SK-N-SH (cell line): ENCODE data around the gene DFFB. TPM values are rescaled to one million over a fixed set of nuclear protein-coding genes. Genes with fewer than 3 reads are reported as not detected.

Experiments
- CTCF ChIA-PET: fragments of 300-600, 350-600 bp; formaldehyde crosslinking; extraction: SDS; loops from one replicate; lab custom pipeline; 2021; lab: Yijun Ruan, JAX
- POLR2A ChIA-PET: fragments of 350-600 bp; sonication (Branson Sonifier 250); formaldehyde crosslinking; extraction: SDS; loops from one replicate; lab custom pipeline; 2020; ENCODE audit warnings: antibody characterized with exemption, inconsistent platforms; lab: Yijun Ruan, JAX
- DNase-seq: peaks from one replicate; pipeline ENCODE4 v3.0.0; 2012
- H2AFZ ChIP-seq: fragments of 200-600 bp; sonication (generic); 2 replicates; pipeline ENCODE4 v1.8.1; 2016; ENCODE audit warnings: antibody characterized with exemption, mild to moderate bottlenecking, low read depth
- H3F3A ChIP-seq: fragments of 200-600 bp; sonication (generic); replicated peaks from 2 replicates; pipeline ENCODE3; 2016; ENCODE audit warnings: antibody characterized with exemption, mild to moderate bottlenecking; ENCODE audit not compliant: insufficient read depth
- H3K27ac ChIP-seq, 2 experiments: fragments of 200-500 bp in 1 of 2; fragments of 200-600 bp in 1 of 2; sonication (Bioruptor generic) in 1 of 2; sonication (generic), shearing (Covaris generic) in 1 of 2; 2 replicates each; pipeline versions ENCODE4 v1.5.1 to v1.6.1; 2014 to 2016; ENCODE audit warnings: low read depth in 2 of 2, inconsistent platforms in 1 of 2, low read length in 1 of 2, mild to moderate bottlenecking in 1 of 2, mixed read lengths in 1 of 2
- H3K27me3 ChIP-seq: fragments of 200-600 bp; sonication (generic), shearing (Covaris generic); 2 replicates; pipeline ENCODE4 v1.6.1; 2016; ENCODE audit warnings: mixed run types; ENCODE audit not compliant: insufficient read depth
- H3K36me3 ChIP-seq, 2 experiments: fragments of 200-500 bp in 1 of 2; fragments of 200-600 bp in 1 of 2; sonication (Bioruptor generic) in 1 of 2; sonication (generic) in 1 of 2; replicated peaks in 1 of 2; 2 replicates each; pipeline versions ENCODE3 to v1.5.1; 2014 to 2016; ENCODE audit warnings: low read length in 1 of 2, mild to moderate bottlenecking in 1 of 2; ENCODE audit not compliant: insufficient read depth in 2 of 2, control insufficient read depth in 1 of 2
- H3K4me1 ChIP-seq, 2 experiments: fragments of 200-500 bp in 1 of 2; fragments of 200-600 bp in 1 of 2; sonication (Bioruptor generic) in 1 of 2; sonication (generic), shearing (Covaris generic) in 1 of 2; 2 replicates each; pipeline versions ENCODE4 v1.5.1 to v1.6.1; 2014 to 2016; ENCODE audit warnings: low read depth in 1 of 2, low read length in 1 of 2, mixed run types in 1 of 2; ENCODE audit not compliant: insufficient read depth in 2 of 2, control insufficient read depth in 1 of 2
- H3K4me2 ChIP-seq: fragments of 200-600 bp; sonication (generic), shearing (Covaris generic); 2 replicates; pipeline ENCODE4 v1.6.1; 2017; ENCODE audit warnings: mixed run types
- H3K4me3 ChIP-seq, 2 experiments: fragments of 200-500 bp in 1 of 2; fragments of 200-600 bp in 1 of 2; sonication (Bioruptor generic) in 1 of 2; sonication (generic), shearing (Covaris generic) in 1 of 2; 2 replicates each; pipeline versions ENCODE4 v1.5.1 to v1.8.1; 2014 to 2016; ENCODE audit warnings: low read depth in 2 of 2, inconsistent platforms in 1 of 2, low read length in 1 of 2, mild to moderate bottlenecking in 1 of 2, mixed read lengths in 1 of 2, moderate library complexity in 1 of 2
- H3K79me2 ChIP-seq: fragments of 200-600 bp; sonication (generic); 2 replicates; pipeline ENCODE4 v1.8.1; 2017; ENCODE audit warnings: mild to moderate bottlenecking; ENCODE audit not compliant: insufficient read depth
- H3K9ac ChIP-seq: fragments of 200-600 bp; sonication (generic); 2 replicates; pipeline ENCODE4 v1.6.1; 2017; ENCODE audit warnings: mixed run types
- H3K9me2 ChIP-seq: fragments of 200-600 bp; sonication (generic); 2 replicates; pipeline ENCODE4 v1.6.1; 2017; ENCODE audit warnings: mixed run types
- H3K9me3 ChIP-seq: fragments of 200-600 bp; sonication (generic); 2 replicates; pipeline ENCODE4 v1.6.1; 2017; ENCODE audit warnings: mixed run types, mild to moderate bottlenecking, moderate library complexity
- H4K20me1 ChIP-seq: fragments of 200-600 bp; sonication (generic); 2 replicates; pipeline ENCODE4 v1.6.1; 2017; ENCODE audit warnings: mild to moderate bottlenecking, mixed run types; ENCODE audit not compliant: insufficient read depth
- CHD2 ChIP-seq: fragments of 150-350 bp; IDR thresholded peaks from 2 replicates; pipeline ENCODE4 v1.6.1; 2018; ENCODE audit warnings: low read length; ENCODE audit not compliant: partially characterized antibody
- ELF1 ChIP-seq: IDR thresholded peaks from 2 replicates; pipeline ENCODE4 v1.4.0; 2012
- FOXJ3 ChIP-seq: sonication (generic); formaldehyde crosslinking; IDR thresholded peaks from 2 replicates; pipeline ENCODE4 v1.5.1; 2020; ENCODE audit warnings: mild to moderate bottlenecking, missing genetic modification reagents
- GABPA ChIP-seq: IDR thresholded peaks from 2 replicates; pipeline ENCODE4 v1.4.0; 2012; ENCODE audit warnings: low read depth, mild to moderate bottlenecking
- JUND ChIP-seq: IDR thresholded peaks from 2 replicates; pipeline ENCODE4 v1.4.0; 2012
- MEF2A ChIP-seq: IDR thresholded peaks from 2 replicates; pipeline ENCODE4 v1.4.0; 2012; ENCODE audit warnings: low read depth, borderline replicate concordance
- MXI1 ChIP-seq: IDR thresholded peaks from 2 replicates; pipeline ENCODE4 v1.6.1; 2012; ENCODE audit warnings: mild to moderate bottlenecking, low read depth, low read length, improper control_type of control experiment
- NFIC ChIP-seq: IDR thresholded peaks from 2 replicates; pipeline ENCODE4 v1.4.0; 2012; ENCODE audit warnings: borderline replicate concordance
- RAD21 ChIP-seq: IDR thresholded peaks from 2 replicates; pipeline ENCODE4 v1.6.1; 2012; ENCODE audit warnings: mild to moderate bottlenecking, low read length
- RCOR1 ChIP-seq: fragments of 150-350 bp; IDR thresholded peaks from 2 replicates; pipeline ENCODE4 v1.6.1; 2017; ENCODE audit warnings: antibody characterized with exemption, low read length
- RFX5 ChIP-seq: IDR thresholded peaks from 2 replicates; pipeline ENCODE4 v1.6.1; 2012; ENCODE audit warnings: mild to moderate bottlenecking, improper control_type of control experiment, low read length
- RXRA ChIP-seq: IDR thresholded peaks from 2 replicates; pipeline ENCODE4 v1.4.0; 2012; ENCODE audit warnings: low read depth, mild to moderate bottlenecking, borderline replicate concordance
- SMC3 ChIP-seq: IDR thresholded peaks from 2 replicates; pipeline ENCODE4 v1.6.1; 2012; ENCODE audit warnings: low read depth, low read length, improper control_type of control experiment
- ZBTB33 ChIP-seq: IDR thresholded peaks from 2 replicates; pipeline ENCODE4 v1.4.0; 2012; ENCODE audit warnings: low read depth, borderline replicate concordance
- WGBS: methylation state at CpG from one replicate; pipeline ENCODE4 v1.1.6; 2017; ENCODE audit warnings: low lambda C conversion rate; 5-methylcytosine and 5-hydroxymethylcytosine counted together
- polyA plus RNA-seq, 3 experiments: library from polyadenylated mRNA; depleted of rRNA; stranded (reverse); fragments of >200 nt; gene quantifications; 2 replicates each; pipeline ENCODE4 v1.2.3, GENCODE V29; 2012

Gene DFFB
- polyA plus RNA-seq, 1 of the 3 experiments (the other 2 are of a cell fraction): 8.2 TPM

GRCh38 chr1:3825356-3825755 is 31.9 kb upstream of the DFFB start:
- Histone ChIP-seq H3K9me3 (no peaks in the 10 kb centered on the region), H3K27me3 (no peaks in the 10 kb centered on the region), H3K4me1 (peaks cover 0 to 21% of the 10 kb centered on the region in 2 experiments; a peak in 2 of 4 replicates), H2AFZ (no peak overlapping the region), H3K4me2 (no peak overlapping the region), H3K79me2 (no peaks in the 10 kb centered on the region), H3F3A (no peaks in the 10 kb centered on the region), H3K36me3 (peaks cover 11 to 55% of the 10 kb centered on the region in 2 experiments), H4K20me1 (no peaks in the 10 kb centered on the region), H3K4me3 (no peak overlapping the region), H3K9me2 (no peaks in the 10 kb centered on the region), H3K27ac (no peak overlapping the region), H3K9ac (no peak overlapping the region)
- 93% methylated on average over 12 of the region's 15 CpGs for WGBS
- no peak for DNase-seq
- TF ChIP-seq NFIC (no peak), RFX5 (no peak)
- CTCF ChIA-PET: no interaction called here
- POLR2A ChIA-PET: no interaction called here

GRCh38 chr1:3827813-3828307 is 29.4 kb upstream of the DFFB start:
- DNase-seq: peak; percentile 70
- peaks cover 8% of the 10 kb centered on the region for H3F3A ChIP-seq

GRCh38 chr1:3828391-3828790 is 28.9 kb upstream of the DFFB start:
- CTCF ChIA-PET: interaction anchor here (0.9 to 1.4 kb wide), 3 partner anchors 13 to 71 kb away, joined by 3 read pairs; partner anchors contain the start of gene C1orf174
- H3K9me3 ChIP-seq: no peaks in the 10 kb centered on the region
- no peak overlapping the region for H3K4me2 ChIP-seq
- TF ChIP-seq ELF1 (no peak), RXRA (no peak), CHD2 (no peak), RCOR1 (no peak), ZBTB33 (no peak), FOXJ3 (CRISPR knock-in tag) (no peak), RAD21 (no peak), JUND (no peak), MXI1 (no peak), MEF2A (no peak)
- H2AFZ ChIP-seq: no peak overlapping the region
- H3F3A ChIP-seq: peaks cover 8% of the 10 kb centered on the region
- POLR2A ChIA-PET: no interaction called here
- no peaks in the 10 kb centered on the region for H3K79me2 ChIP-seq
- peaks cover 14 to 34% of the 10 kb centered on the region in 2 experiments for H3K36me3 ChIP-seq
- no peak overlapping the region for H3K4me3 ChIP-seq
- DNase-seq: no peak
- no peaks in the 10 kb centered on the region for H3K27me3 ChIP-seq
- no peaks in the 10 kb centered on the region for H3K9me2 ChIP-seq
- no peak overlapping the region for H3K9ac ChIP-seq
- WGBS: 96% methylated on average over 8 of the region's 8 CpGs
- peaks cover 9 to 13% of the 10 kb centered on the region in 2 experiments; a peak in 2 of 4 replicates for H3K4me1 ChIP-seq
- H4K20me1 ChIP-seq: no peaks in the 10 kb centered on the region
- H3K27ac ChIP-seq: no peak overlapping the region

More at GRCh38 chr1:3827813-3828307, 29.4 kb upstream of the DFFB start:
- Histone ChIP-seq H2AFZ (no peak overlapping the region), H3K4me3 (no peak overlapping the region), H3K4me2 (no peak overlapping the region), H3K4me1 (peaks cover 9 to 13% of the 10 kb centered on the region in 2 experiments; a peak in 2 of 4 replicates), H3K27ac (no peak overlapping the region), H3K79me2 (no peaks in the 10 kb centered on the region), H4K20me1 (no peaks in the 10 kb centered on the region), H3K9me2 (no peaks in the 10 kb centered on the region), H3K9ac (no peak overlapping the region), H3K27me3 (no peaks in the 10 kb centered on the region), H3K36me3 (peaks cover 11 to 35% of the 10 kb centered on the region in 2 experiments), H3K9me3 (no peaks in the 10 kb centered on the region)
- ChIA-PET CTCF (interaction anchor here (1.4 kb wide), 1 partner anchor 72 kb away, joined by 3 read pairs; the partner anchor contains the start of gene C1orf174), POLR2A (no interaction called here)
- 93% methylated on average over 3 of the region's 14 CpGs for WGBS
- TF ChIP-seq GABPA (no peak), SMC3 (peak; percentile 19; the same call in 1 of the 2 replicates)
